ENCODE data around the gene ITPR3.

DNA sequence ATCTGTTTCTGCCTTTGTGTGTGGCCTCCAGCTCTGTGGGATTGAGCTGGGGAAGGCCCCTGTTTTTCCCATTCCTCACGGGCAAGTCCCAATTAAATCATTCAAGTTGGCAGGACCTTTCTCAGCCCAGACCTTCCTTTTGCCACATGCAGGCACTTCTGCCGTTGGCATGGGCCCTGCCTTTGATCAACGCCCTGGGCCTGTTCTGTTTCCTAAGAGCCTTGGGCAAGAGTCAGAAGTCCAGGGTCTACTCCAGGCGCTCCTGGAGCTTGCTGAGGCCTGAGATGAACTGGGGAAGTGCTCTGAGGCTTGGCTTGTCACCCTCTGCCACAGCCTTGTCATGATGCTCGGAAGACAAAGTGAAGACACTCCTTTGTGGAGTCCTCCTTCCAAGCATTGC, 118.4 kb downstream of the ITPR3 start:
- TF ChIP-seq, protein P1, sequence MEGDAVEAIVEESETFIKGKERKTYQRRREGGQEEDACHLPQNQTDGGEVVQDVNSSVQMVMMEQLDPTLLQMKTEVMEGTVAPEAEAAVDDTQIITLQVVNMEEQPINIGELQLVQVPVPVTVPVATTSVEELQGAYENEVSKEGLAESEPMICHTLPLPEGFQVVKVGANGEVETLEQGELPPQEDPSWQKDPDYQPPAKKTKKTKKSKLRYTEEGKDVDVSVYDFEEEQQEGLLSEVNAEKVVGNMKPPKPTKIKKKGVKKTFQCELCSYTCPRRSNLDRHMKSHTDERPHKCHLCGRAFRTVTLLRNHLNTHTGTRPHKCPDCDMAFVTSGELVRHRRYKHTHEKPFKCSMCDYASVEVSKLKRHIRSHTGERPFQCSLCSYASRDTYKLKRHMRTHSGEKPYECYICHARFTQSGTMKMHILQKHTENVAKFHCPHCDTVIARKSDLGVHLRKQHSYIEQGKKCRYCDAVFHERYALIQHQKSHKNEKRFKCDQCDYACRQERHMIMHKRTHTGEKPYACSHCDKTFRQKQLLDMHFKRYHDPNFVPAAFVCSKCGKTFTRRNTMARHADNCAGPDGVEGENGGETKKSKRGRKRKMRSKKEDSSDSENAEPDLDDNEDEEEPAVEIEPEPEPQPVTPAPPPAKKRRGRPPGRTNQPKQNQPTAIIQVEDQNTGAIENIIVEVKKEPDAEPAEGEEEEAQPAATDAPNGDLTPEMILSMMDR (conservative IDR thresholded peaks at IDR 0.05): no peak
- TF ChIP-seq ZFX (IDR thresholded peaks at IDR 0.05): no peak

Data from C4-2B (cell line).